Suprapubic skin (tissue), 4 donors: ENCODE results near the gene RAVER2. TPM values are rescaled to one million over a fixed set of nuclear protein-coding genes. Genes with fewer than 3 reads are reported as not detected.
"Not testable (repeated sequence)": the region's sequence is repeated elsewhere in the genome, so short reads cannot be mapped to it uniquely, and the experiment has no call there.

ENCODE experiments used
- DNase-seq, 2 donors: peaks; one replicate each; pipeline ENCODE4 v3.0.0-alpha.2; 2019; ENCODE audit warnings: low spot score in 2 of 2
- H3K27ac ChIP-seq: fragments of 200-600 bp; sonication (generic); one replicate; pipeline ENCODE4 v1.5.1; 2019
- H3K27me3 ChIP-seq: fragments of 200-600 bp; sonication (generic); one replicate; pipeline ENCODE4 v1.5.1; 2019
- H3K36me3 ChIP-seq: fragments of 200-600 bp; sonication (generic); one replicate; pipeline ENCODE4 v1.5.1; 2019
- H3K4me1 ChIP-seq: fragments of 200-600 bp; sonication (generic); one replicate; pipeline ENCODE4 v1.5.1; 2019
- H3K4me3 ChIP-seq: fragments of 200-600 bp; sonication (generic); one replicate; pipeline ENCODE4 v1.5.1; 2019; ENCODE audit warnings: mild to moderate bottlenecking
- H3K9me3 ChIP-seq: fragments of 200-600 bp; sonication (generic); one replicate; pipeline ENCODE4 v1.5.1; 2019
- EP300 ChIP-seq: sonication (generic); formaldehyde crosslinking; IDR thresholded peaks from one replicate; pipeline ENCODE4 v1.6.1; 2017; ENCODE audit warnings: antibody characterized with exemption
- POLR2A ChIP-seq, 2 donors: fragments of 450-650 bp; IDR thresholded peaks; one replicate each; pipeline ENCODE4 v1.6.1; 2017; ENCODE audit warnings: antibody characterized with exemption in 2 of 2, mild to moderate bottlenecking in 2 of 2, moderate library complexity in 2 of 2
- POLR2AphosphoS5 ChIP-seq, 3 donors: sonication (generic); formaldehyde crosslinking; IDR thresholded peaks; one replicate each; pipeline ENCODE4 v1.6.1; 2017; ENCODE audit warnings: antibody characterized with exemption in 3 of 3
- WGBS: methylation state at CpG from one replicate; pipeline ENCODE4 v1.1.5; 2018; 5-methylcytosine and 5-hydroxymethylcytosine counted together
- total RNA-seq, 4 donors: library from RNA; depleted of rRNA; stranded (reverse); fragments of >200 nt; gene quantifications; one replicate each; pipeline ENCODE4 v1.1.0, GENCODE V29; 2016
- TF ChIP-seq, protein P1 (sequence below), 2 donors: fragments of 200-600 bp in 1 of 2; fragments of 450-650 bp in 1 of 2; sonication (generic) in 1 of 2; IDR thresholded peaks; one replicate each; pipeline ENCODE4 v1.5.1; 2016 to 2019; ENCODE audit warnings: antibody characterized with exemption in 2 of 2, mild to moderate bottlenecking in 1 of 2, moderate library complexity in 1 of 2

RAVER2 gene
- total RNA-seq, 4 donors from 2014 or later = 7.9 to 15.7 (median 13.6) TPM

DNA sequence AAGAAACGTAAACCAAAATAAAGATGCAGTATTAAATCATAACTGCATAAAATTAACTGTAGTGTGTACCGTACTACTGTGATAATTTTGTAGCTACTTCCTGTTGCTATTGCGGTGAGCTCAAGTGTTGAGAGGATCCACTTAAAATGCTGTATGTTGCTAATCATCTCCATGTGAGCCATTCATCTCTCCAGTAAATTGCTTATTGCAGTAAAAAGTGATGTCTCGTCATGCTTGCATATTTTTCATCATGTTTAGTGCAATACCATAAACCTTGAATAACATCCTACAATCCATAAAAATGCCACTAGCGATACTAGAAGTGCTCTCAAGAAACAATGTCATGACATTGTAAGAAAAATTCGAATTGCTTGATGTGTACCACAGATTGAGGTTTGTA is 66.3 kb downstream of the RAVER2 start:
- WGBS = 81% methylated on average over 6 of the region's 6 CpGs
- Histone ChIP-seq H3K27ac (no peak overlapping the region), H3K27me3 (no peaks in the 10 kb centered on the region), H3K4me1 (no peaks in the 10 kb centered on the region), H3K9me3 (no peaks in the 10 kb centered on the region), H3K36me3 (no peaks in the 10 kb centered on the region), H3K4me3 (no peak overlapping the region)
- no peak for DNase-seq
- no peak for TF ChIP-seq POLR2A (IDR thresholded peaks at IDR 0.05)
- TF ChIP-seq, protein P1, sequence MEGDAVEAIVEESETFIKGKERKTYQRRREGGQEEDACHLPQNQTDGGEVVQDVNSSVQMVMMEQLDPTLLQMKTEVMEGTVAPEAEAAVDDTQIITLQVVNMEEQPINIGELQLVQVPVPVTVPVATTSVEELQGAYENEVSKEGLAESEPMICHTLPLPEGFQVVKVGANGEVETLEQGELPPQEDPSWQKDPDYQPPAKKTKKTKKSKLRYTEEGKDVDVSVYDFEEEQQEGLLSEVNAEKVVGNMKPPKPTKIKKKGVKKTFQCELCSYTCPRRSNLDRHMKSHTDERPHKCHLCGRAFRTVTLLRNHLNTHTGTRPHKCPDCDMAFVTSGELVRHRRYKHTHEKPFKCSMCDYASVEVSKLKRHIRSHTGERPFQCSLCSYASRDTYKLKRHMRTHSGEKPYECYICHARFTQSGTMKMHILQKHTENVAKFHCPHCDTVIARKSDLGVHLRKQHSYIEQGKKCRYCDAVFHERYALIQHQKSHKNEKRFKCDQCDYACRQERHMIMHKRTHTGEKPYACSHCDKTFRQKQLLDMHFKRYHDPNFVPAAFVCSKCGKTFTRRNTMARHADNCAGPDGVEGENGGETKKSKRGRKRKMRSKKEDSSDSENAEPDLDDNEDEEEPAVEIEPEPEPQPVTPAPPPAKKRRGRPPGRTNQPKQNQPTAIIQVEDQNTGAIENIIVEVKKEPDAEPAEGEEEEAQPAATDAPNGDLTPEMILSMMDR (IDR thresholded peaks at IDR 0.05) = no peak
- TF ChIP-seq EP300 = no peak
- no peak for TF ChIP-seq POLR2AphosphoS5 (IDR thresholded peaks at IDR 0.05)

DNA sequence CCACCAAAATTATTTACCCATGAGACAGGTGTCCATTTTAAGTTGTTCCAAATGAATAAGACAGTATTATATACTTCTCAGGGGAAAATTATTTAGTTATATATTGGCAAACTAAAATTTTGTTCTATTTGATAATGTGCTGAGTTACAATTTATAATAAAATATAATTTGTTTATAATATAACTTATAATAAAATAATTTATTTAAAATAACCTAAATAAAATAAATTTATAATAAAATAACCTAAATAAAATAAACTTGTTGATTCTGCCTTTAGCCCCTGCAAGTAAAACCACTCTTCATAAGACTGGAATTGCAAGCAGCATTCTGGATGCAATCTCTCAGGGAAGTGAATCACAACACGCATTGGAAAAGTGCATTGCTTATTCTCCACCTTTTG is 69.6 kb downstream of the RAVER2 start:
- H3K36me3 ChIP-seq = no peaks in the 10 kb centered on the region
- no peak for DNase-seq
- no peaks in the 10 kb centered on the region for H3K4me1 ChIP-seq
- WGBS = 98% methylated on average over 1 of the region's 1 CpG
- H3K27me3 ChIP-seq = no peaks in the 10 kb centered on the region
- TF ChIP-seq, protein P1 (IDR thresholded peaks at IDR 0.05) = no peak
- TF ChIP-seq POLR2AphosphoS5 (IDR thresholded peaks at IDR 0.05) = no peak
- no peak for TF ChIP-seq EP300
- no peak for TF ChIP-seq POLR2A (IDR thresholded peaks at IDR 0.05)
- no peak overlapping the region for H3K27ac ChIP-seq
- H3K4me3 ChIP-seq = no peak overlapping the region
- no peaks in the 10 kb centered on the region for H3K9me3 ChIP-seq

DNA sequence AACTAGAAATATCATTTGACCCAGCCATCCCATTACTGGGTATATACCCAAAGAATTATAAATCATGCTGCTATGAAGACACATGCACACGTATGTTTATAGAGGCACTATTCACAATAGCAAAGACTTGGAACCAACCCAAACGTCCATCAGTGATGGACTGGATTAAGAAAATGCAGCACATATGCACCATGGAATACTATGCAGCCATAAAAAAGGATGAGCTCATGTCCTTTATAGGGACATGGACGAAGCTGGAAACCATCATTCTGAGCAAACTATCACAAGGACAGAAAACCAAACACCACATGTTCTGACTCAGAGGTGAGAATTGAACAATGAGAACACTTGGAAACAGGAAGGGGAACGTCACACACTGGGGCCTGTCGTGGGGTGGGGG is 72.5 kb downstream of the RAVER2 start:
- H3K4me1 ChIP-seq, DNase-seq, H3K27ac ChIP-seq, H3K27me3 ChIP-seq, H3K4me3 ChIP-seq, H3K9me3 ChIP-seq, H3K36me3 ChIP-seq: not testable (repeated sequence)
- 89% methylated on average over 5 of the region's 5 CpGs for WGBS

DNA sequence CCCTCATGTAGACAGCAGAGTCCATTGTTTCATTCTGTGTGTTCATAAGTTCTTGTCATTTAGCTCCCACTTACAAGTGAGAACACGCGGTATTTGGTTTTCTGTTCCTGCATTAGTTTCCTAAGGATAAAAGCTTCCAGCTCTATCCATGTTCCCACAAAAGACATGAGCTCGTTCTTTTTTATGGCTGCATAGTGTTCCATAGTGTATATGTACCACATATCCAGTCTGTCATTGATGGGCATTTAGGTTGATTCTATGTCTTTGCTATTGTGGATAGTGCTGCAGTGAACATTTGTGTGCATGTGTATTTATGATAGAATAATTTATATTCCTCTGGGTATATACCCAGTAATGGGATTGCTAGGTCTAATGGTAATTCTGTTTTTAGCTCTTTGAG is 75.7 kb downstream of the RAVER2 start:
- H3K4me1 ChIP-seq, H3K4me3 ChIP-seq, H3K9me3 ChIP-seq, H3K36me3 ChIP-seq, H3K27ac ChIP-seq, DNase-seq, H3K27me3 ChIP-seq: not testable (repeated sequence)
- WGBS = 100% methylated on average over 3 of the region's 3 CpGs

DNA sequence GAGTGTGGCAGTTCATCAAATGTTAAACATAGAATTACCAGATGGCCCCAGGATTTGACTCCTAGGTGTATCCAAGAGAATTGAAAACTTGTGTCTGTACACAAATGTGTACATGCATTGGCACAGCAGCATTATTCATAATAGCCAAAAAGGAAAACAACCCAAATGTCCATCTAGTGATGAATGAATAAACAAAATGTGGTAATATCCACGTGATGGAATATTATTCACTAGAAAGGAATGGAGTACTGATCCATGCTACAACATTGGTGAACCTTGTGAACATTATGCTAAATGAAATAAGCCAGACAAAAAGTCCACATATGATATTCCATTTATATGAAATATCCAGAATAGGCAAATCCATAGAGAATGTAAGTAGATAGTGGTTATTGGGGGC is 77.7 kb downstream of the RAVER2 start:
- Histone ChIP-seq H3K4me3 (no peak overlapping the region), H3K36me3 (no peaks in the 10 kb centered on the region), H3K9me3 (no peaks in the 10 kb centered on the region), H3K27ac (no peak overlapping the region), H3K4me1 (no peaks in the 10 kb centered on the region), H3K27me3 (no peaks in the 10 kb centered on the region)
- no peak for DNase-seq
- TF ChIP-seq POLR2AphosphoS5 (IDR thresholded peaks at IDR 0.05) = no peak
- no peak for TF ChIP-seq EP300
- TF ChIP-seq, protein P1 (IDR thresholded peaks at IDR 0.05) = no peak
- TF ChIP-seq POLR2A (IDR thresholded peaks at IDR 0.05) = no peak
- 38% methylated on average over 1 of the region's 1 CpG for WGBS

DNA sequence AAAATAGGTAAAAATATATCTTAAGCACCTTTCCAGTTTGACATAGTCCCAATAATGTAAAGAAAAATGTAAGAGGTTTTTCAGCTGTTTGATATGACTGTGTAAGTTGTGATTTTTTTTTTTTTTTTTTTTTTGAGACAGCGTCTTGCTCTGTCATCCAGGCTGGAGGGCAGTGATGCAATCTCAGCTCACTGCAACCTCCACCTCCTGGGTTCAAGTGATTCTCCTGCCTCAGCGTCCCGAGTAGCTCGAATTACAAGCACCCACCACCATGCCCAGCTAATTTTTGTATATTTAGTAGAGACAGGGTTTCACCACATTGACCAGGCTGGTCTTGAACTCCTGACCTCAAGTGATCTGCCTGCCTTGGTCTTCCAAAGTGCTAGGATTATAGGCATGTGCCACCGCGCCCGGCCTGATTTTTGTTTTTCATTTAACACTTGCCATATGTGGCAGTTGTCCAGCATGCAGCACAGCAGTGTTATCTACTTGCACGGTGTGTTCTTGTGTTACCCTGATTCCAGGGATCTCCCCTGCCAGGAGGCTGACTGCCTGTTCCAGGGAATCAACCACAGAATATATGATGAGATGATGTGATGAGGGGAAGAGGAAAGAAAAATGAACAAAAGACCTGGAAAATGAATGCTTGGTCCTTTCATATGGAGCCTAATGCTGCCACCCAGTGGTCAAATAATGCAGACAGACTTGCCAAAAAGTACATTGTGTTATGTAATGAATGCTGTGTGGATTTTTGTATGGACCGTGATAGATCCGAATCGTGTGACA is 79.0 kb downstream of the RAVER2 start:
- TF ChIP-seq, protein P1 (IDR thresholded peaks at IDR 0.05) = peak; percentile 61 to 70
- no peak for TF ChIP-seq POLR2A (IDR thresholded peaks at IDR 0.05)
- H3K4me1 ChIP-seq = no peaks in the 10 kb centered on the region
- no peaks in the 10 kb centered on the region for H3K27me3 ChIP-seq
- no peak overlapping the region for H3K4me3 ChIP-seq
- no peaks in the 10 kb centered on the region for H3K9me3 ChIP-seq
- H3K27ac ChIP-seq = no peak overlapping the region
- DNase-seq = no peak
- H3K36me3 ChIP-seq = no peaks in the 10 kb centered on the region
- WGBS = 39% methylated on average over 11 of the region's 11 CpGs
